Activated naive CD8-positive, alpha-beta T cell (primary cell): ENCODE results near the gene NUFIP1.
"Not testable (repeated sequence)": the region's sequence is repeated elsewhere in the genome, so short reads cannot be mapped to it uniquely, and the experiment has no call there.

Source experiments
- H3K27ac Mint-ChIP-seq: one replicate; pipeline ENCODE4 v1.8.0; 2021; ENCODE audit warnings: mixed read lengths
- H3K27me3 Mint-ChIP-seq: one replicate; pipeline ENCODE4 v1.8.0; 2021; ENCODE audit warnings: mixed read lengths
- H3K36me3 Mint-ChIP-seq: one replicate; pipeline ENCODE4 v1.8.0; 2021; ENCODE audit warnings: mixed read lengths
- H3K4me1 Mint-ChIP-seq: one replicate; pipeline ENCODE4 v1.8.0; 2021; ENCODE audit warnings: low read depth, mixed read lengths
- H3K4me3 Mint-ChIP-seq: one replicate; pipeline ENCODE4 v1.8.0; 2021; ENCODE audit warnings: mild to moderate bottlenecking, mixed read lengths
- H3K9me3 Mint-ChIP-seq: one replicate; pipeline ENCODE4 v1.8.0; 2021; ENCODE audit warnings: low read depth, mixed read lengths

The NUFIP1 gene

GRCh38 chr13:44943411-44943810, 45.9 kb downstream of the NUFIP1 start:
- not testable (repeated sequence) for H3K27me3 Mint-ChIP-seq, H3K4me1 Mint-ChIP-seq, H3K27ac Mint-ChIP-seq, H3K9me3 Mint-ChIP-seq, H3K4me3 Mint-ChIP-seq, H3K36me3 Mint-ChIP-seq

GRCh38 chr13:44938854-44939253, 50.4 kb downstream of the NUFIP1 start:
- Mint-ChIP-seq H3K27me3 (no peaks in the 10 kb centered on the region), H3K27ac (no peak overlapping the region), H3K4me1 (peaks cover 6% of the 10 kb centered on the region), H3K9me3 (no peaks in the 10 kb centered on the region), H3K36me3 (peaks cover 4% of the 10 kb centered on the region), H3K4me3 (no peak overlapping the region)

- no peaks in the 10 kb centered on the region for H3K27me3 Mint-ChIP-seq
Measured at GRCh38 chr13:44936246-44936645, 53.0 kb downstream of the NUFIP1 start.

GRCh38 chr13:44934724-44935123, 54.5 kb downstream of the NUFIP1 start:
- no peaks in the 10 kb centered on the region for H3K9me3 Mint-ChIP-seq
- no peak overlapping the region for H3K27ac Mint-ChIP-seq
- H3K4me1 Mint-ChIP-seq, result peaks cover 6% of the 10 kb centered on the region
- H3K4me3 Mint-ChIP-seq, result no peak overlapping the region
- peaks cover 1% of the 10 kb centered on the region for H3K27me3 Mint-ChIP-seq
- no peaks in the 10 kb centered on the region for H3K36me3 Mint-ChIP-seq

More at GRCh38 chr13:44936246-44936645, 53.0 kb downstream of the NUFIP1 start:
- peaks cover 6% of the 10 kb centered on the region for H3K4me1 Mint-ChIP-seq
- no peaks in the 10 kb centered on the region for H3K9me3 Mint-ChIP-seq
- no peaks in the 10 kb centered on the region for H3K36me3 Mint-ChIP-seq
- H3K27ac Mint-ChIP-seq, result no peak overlapping the region
- no peak overlapping the region for H3K4me3 Mint-ChIP-seq

- Mint-ChIP-seq H3K36me3 (no peaks in the 10 kb centered on the region), H3K4me1 (peaks cover 6% of the 10 kb centered on the region), H3K27me3 (peaks cover 1% of the 10 kb centered on the region), H3K4me3 (no peak overlapping the region), H3K27ac (no peak overlapping the region), H3K9me3 (no peaks in the 10 kb centered on the region)
Measured at GRCh38 chr13:44932850-44933251, 56.4 kb downstream of the NUFIP1 start.

- no peaks in the 10 kb centered on the region for H3K9me3 Mint-ChIP-seq
- H3K4me1 Mint-ChIP-seq, result peaks cover 6% of the 10 kb centered on the region
- H3K27me3 Mint-ChIP-seq, result peaks cover 3% of the 10 kb centered on the region
Measured at GRCh38 chr13:44932171-44932849, 57.0 kb downstream of the NUFIP1 start.

GRCh38 chr13:44930963-44931623, 58.2 kb downstream of the NUFIP1 start:
- peaks cover 6% of the 10 kb centered on the region for H3K4me1 Mint-ChIP-seq
- no peaks in the 10 kb centered on the region for H3K9me3 Mint-ChIP-seq
- H3K27me3 Mint-ChIP-seq, result peaks cover 6% of the 10 kb centered on the region
- H3K27ac Mint-ChIP-seq, result no peak overlapping the region
- no peak overlapping the region for H3K4me3 Mint-ChIP-seq
- no peaks in the 10 kb centered on the region for H3K36me3 Mint-ChIP-seq

More at GRCh38 chr13:44932171-44932849, 57.0 kb downstream of the NUFIP1 start:
- Mint-ChIP-seq H3K4me3 (no peak overlapping the region), H3K36me3 (no peaks in the 10 kb centered on the region), H3K27ac (no peak overlapping the region)

GRCh38 chr13:44930280-44930679, 59.0 kb downstream of the NUFIP1 start:
- Mint-ChIP-seq H3K4me3 (no peak overlapping the region), H3K9me3 (no peaks in the 10 kb centered on the region), H3K27ac (no peak overlapping the region)

GRCh38 chr13:44929692-44930091, 59.6 kb downstream of the NUFIP1 start:
- Mint-ChIP-seq H3K27ac (no peak overlapping the region), H3K4me3 (no peak overlapping the region), H3K4me1 (peaks cover 3% of the 10 kb centered on the region), H3K36me3 (no peaks in the 10 kb centered on the region), H3K9me3 (no peaks in the 10 kb centered on the region), H3K27me3 (peaks cover 14% of the 10 kb centered on the region)

More at GRCh38 chr13:44930280-44930679, 59.0 kb downstream of the NUFIP1 start:
- Mint-ChIP-seq H3K27me3 (peaks cover 10% of the 10 kb centered on the region), H3K36me3 (no peaks in the 10 kb centered on the region), H3K4me1 (peaks cover 6% of the 10 kb centered on the region)

- H3K4me1 Mint-ChIP-seq, result no peaks in the 10 kb centered on the region
- peaks cover 14% of the 10 kb centered on the region for H3K27me3 Mint-ChIP-seq
- no peaks in the 10 kb centered on the region for H3K9me3 Mint-ChIP-seq
- no peaks in the 10 kb centered on the region for H3K36me3 Mint-ChIP-seq
- H3K4me3 Mint-ChIP-seq, result no peak overlapping the region
- no peak overlapping the region for H3K27ac Mint-ChIP-seq
Measured at GRCh38 chr13:44927968-44928367, 61.3 kb downstream of the NUFIP1 start.

GRCh38 chr13:44921931-44922758, 67.1 kb downstream of the NUFIP1 start:
- Mint-ChIP-seq H3K27me3 (peaks cover 10% of the 10 kb centered on the region), H3K9me3 (no peaks in the 10 kb centered on the region), H3K36me3 (no peaks in the 10 kb centered on the region), H3K4me1 (no peaks in the 10 kb centered on the region), H3K4me3 (no peak overlapping the region), H3K27ac (no peak overlapping the region)

- H3K36me3 Mint-ChIP-seq, result no peaks in the 10 kb centered on the region
- no peak overlapping the region for H3K27ac Mint-ChIP-seq
- H3K4me3 Mint-ChIP-seq, result no peak overlapping the region
- no peaks in the 10 kb centered on the region for H3K4me1 Mint-ChIP-seq
- H3K9me3 Mint-ChIP-seq, result no peaks in the 10 kb centered on the region
- peaks cover 9% of the 10 kb centered on the region for H3K27me3 Mint-ChIP-seq
Measured at GRCh38 chr13:44921246-44921877, 67.9 kb downstream of the NUFIP1 start.

- no peaks in the 10 kb centered on the region for H3K9me3 Mint-ChIP-seq
- H3K4me3 Mint-ChIP-seq, result peak overlapping the region; percentile 5
- peaks cover 1% of the 10 kb centered on the region for H3K27me3 Mint-ChIP-seq
- H3K27ac Mint-ChIP-seq, result no peak overlapping the region
- H3K4me1 Mint-ChIP-seq, result peaks cover 4% of the 10 kb centered on the region
- H3K36me3 Mint-ChIP-seq, result no peaks in the 10 kb centered on the region
Measured at GRCh38 chr13:44920013-44920412, 69.3 kb downstream of the NUFIP1 start.

GRCh38 chr13:44919104-44919804, 70.0 kb downstream of the NUFIP1 start:
- Mint-ChIP-seq H3K4me3 (no peak overlapping the region), H3K36me3 (no peaks in the 10 kb centered on the region)

More at GRCh38 chr13:44919104-44919804, 70.0 kb downstream of the NUFIP1 start:
- H3K27ac Mint-ChIP-seq, result no peak overlapping the region
- no peaks in the 10 kb centered on the region for H3K27me3 Mint-ChIP-seq
- peaks cover 7% of the 10 kb centered on the region for H3K4me1 Mint-ChIP-seq
- H3K9me3 Mint-ChIP-seq, result no peaks in the 10 kb centered on the region
